B cell (primary cell): ENCODE results near the gene CCDC137. TPM values are rescaled to one million over a fixed set of nuclear protein-coding genes. Genes with fewer than 3 reads are reported as not detected.

ENCODE experiments used
- ATAC-seq: fragments of 200-7000 bp; cut with Tn5 transposase; one replicate; pipeline ENCODE4 v1.10.0; 2021; ENCODE audit warnings: low read depth, mild to moderate bottlenecking, moderate number of reproducible peaks, moderate library complexity
- CTCF ChIA-PET: fragments of 350-600 bp; sonication (Branson Sonifier 250); formaldehyde crosslinking; loops from one replicate; lab custom pipeline; 2021; ENCODE audit warnings: antibody characterized with exemption, inconsistent platforms; lab: Charles Lee
- POLR2A ChIA-PET: fragments of 350-600 bp; sonication (Branson Sonifier 250); formaldehyde crosslinking; loops from one replicate; lab custom pipeline; 2021; ENCODE audit warnings: antibody characterized with exemption; lab: Charles Lee
- DNase-seq: peaks from one replicate; pipeline ENCODE4 v3.0.0; 2013
- H2AFZ ChIP-seq: 2 replicates; pipeline ENCODE4 v1.6.1; 2012; ENCODE audit warnings: mild to moderate bottlenecking, low read depth, low read length; ENCODE audit not compliant: insufficient read depth, poor library complexity, severe bottlenecking
- H3K27ac ChIP-seq, 2 donors: 1 replicate in 1 of 2; 2 replicates in 1 of 2; pipeline ENCODE4 v1.5.1; 2012 to 2013; ENCODE audit warnings: low read length in 2 of 2, mild to moderate bottlenecking in 2 of 2, moderate library complexity in 1 of 2
- H3K27me3 ChIP-seq, 4 experiments: fragments of 200-600 bp in 1 of 4; sonication (generic) in 1 of 4; replicated peaks in 1 of 4; 1 replicate in 2 of 4; 2 replicates in 2 of 4; pipeline versions ENCODE4 v1.6.1 to v1.7.0; 2013 to 2016; ENCODE audit warnings: low read length in 3 of 4, mild to moderate bottlenecking in 2 of 4, mixed read lengths in 1 of 4, moderate library complexity in 1 of 4; ENCODE audit not compliant: insufficient read depth in 4 of 4, control insufficient read depth in 3 of 4; ENCODE audit errors: control extremely low read depth in 1 of 4
- H3K36me3 ChIP-seq, 2 experiments: replicated peaks in 1 of 2; 1 replicate in 1 of 2; 2 replicates in 1 of 2; pipeline versions ENCODE4 v1.6.1 to v1.7.1; 2013; ENCODE audit warnings: low read length in 1 of 2; ENCODE audit not compliant: insufficient read depth in 2 of 2, control insufficient read depth in 1 of 2; ENCODE audit errors: control extremely low read depth in 1 of 2, extremely low read depth in 1 of 2
- H3K4me1 ChIP-seq, 2 donors: fragments of 200-600 bp in 1 of 2; sonication (generic) in 1 of 2; 1 replicate in 1 of 2; 2 replicates in 1 of 2; pipeline versions ENCODE4 v1.5.1 to v1.6.1; 2013 to 2017; ENCODE audit warnings: low read length in 2 of 2; ENCODE audit not compliant: control insufficient read depth in 2 of 2, insufficient read depth in 2 of 2
- H3K4me2 ChIP-seq: replicated peaks from 2 replicates; pipeline ENCODE3; 2012; ENCODE audit warnings: mild to moderate bottlenecking, low read depth, low read length; ENCODE audit not compliant: poor library complexity, severe bottlenecking
- H3K4me3 ChIP-seq, 5 experiments: fragments of 200-600 bp in 1 of 5; sonication (generic) in 1 of 5; 1 replicate in 3 of 5; 2 replicates in 2 of 5; pipeline versions ENCODE4 v1.5.1 to v1.7.0; 2011 to 2016; ENCODE audit warnings: low read length in 4 of 5, mild to moderate bottlenecking in 4 of 5, low read depth in 2 of 5, control low read depth in 1 of 5, moderate library complexity in 1 of 5; ENCODE audit not compliant: insufficient read depth in 1 of 5; ENCODE audit errors: control extremely low read depth in 1 of 5, extremely low read depth in 1 of 5
- H3K79me2 ChIP-seq: fragments of 200-600 bp; sonication (generic); one replicate; pipeline ENCODE4 v1.6.0; 2016; ENCODE audit warnings: low read length; ENCODE audit not compliant: control insufficient read depth, insufficient read depth
- H3K9ac ChIP-seq: fragments of 200-600 bp; sonication (generic); 2 replicates; pipeline ENCODE4 v1.6.1; 2017; ENCODE audit warnings: mild to moderate bottlenecking, low read length, moderate library complexity
- H3K9me3 ChIP-seq, 3 donors: one replicate each; pipeline versions ENCODE4 v1.6.1 to v1.7.1; 2013; ENCODE audit warnings: low read length in 2 of 3; ENCODE audit not compliant: control insufficient read depth in 2 of 3, insufficient read depth in 1 of 3; ENCODE audit errors: control extremely low read depth in 1 of 3
- H4K20me1 ChIP-seq: 2 replicates; pipeline ENCODE4 v1.6.0; 2012; ENCODE audit warnings: mild to moderate bottlenecking, low read length; ENCODE audit not compliant: insufficient read depth, control insufficient read depth, poor library complexity, severe bottlenecking
- H3K27ac Mint-ChIP-seq: one replicate; pipeline ENCODE4 v1.8.0; 2021; ENCODE audit warnings: mixed read lengths
- H3K27me3 Mint-ChIP-seq: one replicate; pipeline ENCODE4 v1.8.0; 2021; ENCODE audit warnings: mixed read lengths
- H3K4me1 Mint-ChIP-seq: one replicate; pipeline ENCODE4 v1.8.0; 2021; ENCODE audit warnings: mixed read lengths
- H3K4me3 Mint-ChIP-seq: one replicate; pipeline ENCODE4 v1.8.0; 2021; ENCODE audit warnings: mixed read lengths
- H3K9me3 Mint-ChIP-seq: one replicate; pipeline ENCODE4 v1.8.0; 2022; ENCODE audit warnings: mixed read lengths; ENCODE audit not compliant: insufficient read depth
- EZH2 ChIP-seq: IDR thresholded peaks from 2 replicates; pipeline ENCODE4 v1.6.1; 2012; ENCODE audit warnings: borderline replicate concordance, low read depth, mild to moderate bottlenecking, moderate library complexity, low read length; ENCODE audit not compliant: insufficient read depth, poor library complexity, severe bottlenecking
- WGBS: methylation state at CpG from one replicate; pipeline ENCODE4 v1.1.5; 2013; ENCODE audit warnings: missing lambda C conversion rate; ENCODE audit not compliant: insufficient coverage; 5-methylcytosine and 5-hydroxymethylcytosine counted together
- intact Hi-C: fragments of 100-400 bp; cut with micrococcal nuclease; formaldehyde crosslinking; loops from one replicate; pipeline ENCODE4 v1.10.0; 2022
- polyA plus RNA-seq: library from polyadenylated mRNA; depleted of rRNA; stranded (reverse); fragments of >200 nt; gene quantifications from 2 replicates; pipeline ENCODE4 v1.2.3, GENCODE V29; 2012
- total RNA-seq, 2 donors: library from RNA; stranded (reverse); fragments of 120-200 nt in 1 of 2; gene quantifications; 1 replicate in 1 of 2; 2 replicates in 1 of 2; pipeline versions ENCODE4 v1.2.3 to v1.2.4, GENCODE V29; 2013 to 2022
- TF ChIP-seq, protein P1 (sequence below): fragments of 200-600 bp; IDR thresholded peaks from one replicate; pipeline ENCODE4 v1.8.0; 2022; ENCODE audit warnings: antibody characterized with exemption, mild to moderate bottlenecking

Gene CCDC137
- total and polyA plus RNA-seq, 2 donors (not counting 1 experiment from before 2014, with no cell fraction given), result 18.8 to 36.0 TPM

DNA sequence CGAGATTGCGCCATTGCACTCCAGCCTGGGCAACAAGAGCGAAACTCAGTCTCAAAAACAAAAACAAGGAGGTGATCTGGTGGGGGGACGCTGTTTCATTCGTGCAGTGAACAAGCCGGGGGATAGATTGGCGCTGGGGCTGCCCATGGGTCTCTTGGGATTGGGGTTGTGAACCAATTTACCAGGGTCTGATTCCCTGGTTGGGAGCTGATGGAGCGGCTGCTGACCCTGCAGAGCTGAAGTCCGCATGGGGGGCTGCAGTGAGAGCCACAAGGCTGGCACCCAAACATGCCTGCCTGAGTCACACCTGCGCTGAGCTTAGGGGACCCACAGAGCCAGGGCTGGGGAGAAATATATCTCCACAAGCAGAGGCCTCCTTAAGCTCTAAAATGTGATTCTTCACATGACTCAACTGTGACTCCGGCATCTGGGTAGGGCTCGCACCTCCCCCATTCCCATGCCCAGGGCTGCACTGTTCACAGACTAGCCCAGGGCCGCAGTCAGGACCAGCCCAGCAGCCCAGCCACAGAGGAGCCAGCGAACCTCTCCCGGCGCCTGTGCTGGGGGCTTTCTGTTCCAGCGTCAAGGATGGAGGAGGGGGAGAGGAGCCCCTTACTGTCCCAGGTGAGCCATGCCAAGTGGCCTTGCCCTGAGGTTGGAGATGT lies 24.6 kb upstream of the CCDC137 start:
- no peak for TF ChIP-seq EZH2
- TF ChIP-seq, protein P1, sequence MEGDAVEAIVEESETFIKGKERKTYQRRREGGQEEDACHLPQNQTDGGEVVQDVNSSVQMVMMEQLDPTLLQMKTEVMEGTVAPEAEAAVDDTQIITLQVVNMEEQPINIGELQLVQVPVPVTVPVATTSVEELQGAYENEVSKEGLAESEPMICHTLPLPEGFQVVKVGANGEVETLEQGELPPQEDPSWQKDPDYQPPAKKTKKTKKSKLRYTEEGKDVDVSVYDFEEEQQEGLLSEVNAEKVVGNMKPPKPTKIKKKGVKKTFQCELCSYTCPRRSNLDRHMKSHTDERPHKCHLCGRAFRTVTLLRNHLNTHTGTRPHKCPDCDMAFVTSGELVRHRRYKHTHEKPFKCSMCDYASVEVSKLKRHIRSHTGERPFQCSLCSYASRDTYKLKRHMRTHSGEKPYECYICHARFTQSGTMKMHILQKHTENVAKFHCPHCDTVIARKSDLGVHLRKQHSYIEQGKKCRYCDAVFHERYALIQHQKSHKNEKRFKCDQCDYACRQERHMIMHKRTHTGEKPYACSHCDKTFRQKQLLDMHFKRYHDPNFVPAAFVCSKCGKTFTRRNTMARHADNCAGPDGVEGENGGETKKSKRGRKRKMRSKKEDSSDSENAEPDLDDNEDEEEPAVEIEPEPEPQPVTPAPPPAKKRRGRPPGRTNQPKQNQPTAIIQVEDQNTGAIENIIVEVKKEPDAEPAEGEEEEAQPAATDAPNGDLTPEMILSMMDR, result no peak

DNA sequence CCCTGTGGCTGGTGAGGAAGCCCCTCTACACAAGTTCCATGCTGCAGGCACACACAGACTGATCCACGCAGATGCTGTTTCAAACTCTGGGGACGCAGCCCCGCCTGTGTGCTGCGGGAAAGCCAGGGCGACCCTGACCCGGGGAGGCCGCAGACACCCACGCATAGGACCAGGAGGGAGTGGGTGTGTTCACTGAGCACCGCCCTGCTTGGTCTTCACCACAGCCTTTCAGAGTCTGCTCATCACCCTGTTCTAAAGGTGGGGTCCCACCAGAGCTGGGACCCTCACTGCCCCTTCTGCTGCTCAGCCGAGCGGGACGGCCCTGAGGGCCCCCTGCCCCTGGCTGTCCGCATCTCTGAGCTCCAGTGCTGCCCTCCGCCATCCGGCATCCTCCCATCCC lies 22.0 kb upstream of the CCDC137 start:
- Mint-ChIP-seq H3K4me1 (no peaks in the 10 kb centered on the region), H3K27me3 (peaks cover 12% of the 10 kb centered on the region), H3K4me3 (no peak overlapping the region), H3K9me3 (no peaks in the 10 kb centered on the region), H3K27ac (no peak overlapping the region)
- WGBS, result 93% methylated on average over 15 of the region's 15 CpGs
- H3K4me3 ChIP-seq, result no peak overlapping the region
- no peak overlapping the region for H2AFZ ChIP-seq
- intact Hi-C loops, result no loop called here
- H3K9me3 ChIP-seq, result peaks cover 0 to 11% (median 3%) of the 10 kb centered on the region in 3 donors
- ATAC-seq (no peak), DNase-seq (no peak)
- no peaks in the 10 kb centered on the region for H3K79me2 ChIP-seq
- POLR2A ChIA-PET, result no interaction called here
- CTCF ChIA-PET, result no interaction called here
- TF ChIP-seq, protein P1, result no peak
- TF ChIP-seq EZH2, result no peak
- H4K20me1 ChIP-seq, result no peaks in the 10 kb centered on the region
- H3K36me3 ChIP-seq, result no peaks in the 10 kb centered on the region
- H3K4me2 ChIP-seq, result no peak overlapping the region
- peaks cover 0 to 12% (median 0%) of the 10 kb centered on the region in 4 experiments for H3K27me3 ChIP-seq
- H3K9ac ChIP-seq, result no peak overlapping the region
- H3K4me1 ChIP-seq, result no peaks in the 10 kb centered on the region
- H3K27ac ChIP-seq, result no peak overlapping the region

More for the DNA sequence above, 24.6 kb upstream of the CCDC137 start:
- H3K27me3 Mint-ChIP-seq, result no peaks in the 10 kb centered on the region
- H3K4me3 ChIP-seq, result no peak overlapping the region
- no peaks in the 10 kb centered on the region for H4K20me1 ChIP-seq
- H3K27ac ChIP-seq, result no peak overlapping the region
- H3K9ac ChIP-seq, result no peak overlapping the region
- DNase-seq, result no peak
- H2AFZ ChIP-seq, result no peak overlapping the region
- H3K4me1 ChIP-seq, result peaks cover 0 to 5% of the 10 kb centered on the region in 2 donors
- H3K4me1 Mint-ChIP-seq, result peaks cover 3% of the 10 kb centered on the region
- intact Hi-C loops, result no loop called here
- WGBS, result 96% methylated on average over 15 of the region's 17 CpGs
- POLR2A ChIA-PET, result no interaction called here
- no peak overlapping the region for H3K4me2 ChIP-seq
- H3K9me3 ChIP-seq, result no peaks in the 10 kb centered on the region
- CTCF ChIA-PET, result no interaction called here
- H3K79me2 ChIP-seq, result no peaks in the 10 kb centered on the region
- no peak for ATAC-seq
- no peaks in the 10 kb centered on the region for H3K9me3 Mint-ChIP-seq
- no peaks in the 10 kb centered on the region for H3K36me3 ChIP-seq
- no peak overlapping the region for H3K27ac Mint-ChIP-seq
- H3K4me3 Mint-ChIP-seq, result no peak overlapping the region
- no peaks in the 10 kb centered on the region for H3K27me3 ChIP-seq
